Urothelium cell line (cell line): Measurements from ENCODE around the gene NGLY1.

Experiments
- DNase-seq: peaks from one replicate; pipeline ENCODE4 v3.0.0; 2011; ENCODE audit warnings: low spot score, mixed read lengths
- FAIRE-seq: peaks from 2 replicates; lab custom pipeline; 2011; peaks lifted over from hg19 to GRCh38; lab: Jason Lieb, UNC

NGLY1 gene

DNA sequence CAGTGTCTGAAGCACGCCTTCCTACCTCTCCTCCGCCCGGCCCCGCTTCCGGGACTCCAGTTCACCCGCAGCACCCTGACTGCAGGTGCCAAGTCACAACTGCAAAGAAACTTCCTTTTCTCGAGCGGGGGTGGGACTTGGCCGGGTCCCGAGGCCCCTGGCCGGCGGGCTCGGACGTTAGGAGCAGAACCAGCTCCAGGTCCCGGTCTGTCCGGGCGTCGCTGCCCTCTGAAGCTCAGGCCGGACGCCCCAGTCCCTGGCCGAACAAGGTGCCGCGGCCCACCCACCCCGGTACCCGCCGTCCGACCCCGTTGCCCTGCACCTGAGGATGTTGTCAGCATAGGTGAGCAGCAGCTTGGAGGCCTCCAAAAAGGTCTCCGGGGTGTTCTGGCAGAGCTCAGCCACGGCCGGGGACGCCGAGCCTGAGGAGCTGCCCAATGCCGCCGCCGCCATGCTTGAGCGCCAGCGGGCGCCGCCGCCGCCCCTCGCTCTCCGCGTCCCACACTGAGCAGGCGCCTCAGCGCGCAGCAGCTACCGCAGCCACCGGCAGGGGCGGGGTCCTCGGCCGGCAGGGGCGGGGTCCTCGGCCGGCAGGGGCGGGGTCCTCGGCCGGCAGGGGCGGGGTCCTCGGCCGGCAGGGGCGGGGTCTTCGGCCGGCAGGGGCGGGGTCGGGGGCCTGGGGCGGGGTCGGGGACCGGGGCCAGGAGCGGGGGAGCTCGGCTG, at the start of gene NGLY1:
TSS of gene NGLY1 (minus strand) at position 506 of the 723 bp plus-strand sequence. CDS start at position 453, 53 bp downstream.
- DNase-seq (peak; percentile 92), FAIRE-seq (peak; percentile 13)

- DNase-seq: peak; percentile 18
- no peak for FAIRE-seq
Observed at GRCh38 chr3:25831578-25831977, 48.3 kb upstream of the NGLY1 start.

- no peak for DNase-seq
- no peak for FAIRE-seq
Observed at GRCh38 chr3:25830373-25831280, 47.4 kb upstream of the NGLY1 start.

GRCh38 chr3:25826510-25826909, 43.3 kb upstream of the NGLY1 start:
- DNase-seq: no peak
- FAIRE-seq: no peak

DNA sequence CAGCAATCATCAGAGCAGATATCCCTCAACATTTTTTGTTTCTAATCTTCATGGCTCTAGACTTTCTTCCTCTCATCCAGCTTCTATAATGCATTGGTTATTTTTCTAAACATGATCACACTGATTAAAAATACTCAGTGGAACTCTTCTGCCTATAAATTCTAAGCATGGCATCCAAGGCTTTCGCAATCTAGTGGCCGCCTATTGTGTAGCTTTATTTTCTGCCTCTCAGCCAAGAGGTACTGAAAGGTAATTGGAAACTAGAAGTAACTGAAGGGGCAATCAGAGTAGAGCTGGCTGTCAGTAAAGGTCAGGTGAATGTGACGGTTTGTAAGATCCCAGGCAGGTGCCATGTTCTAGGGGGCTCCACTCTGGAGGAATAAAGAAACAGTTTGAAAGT, 40.1 kb upstream of the NGLY1 start:
- FAIRE-seq (no peak), DNase-seq (no peak)

DNA sequence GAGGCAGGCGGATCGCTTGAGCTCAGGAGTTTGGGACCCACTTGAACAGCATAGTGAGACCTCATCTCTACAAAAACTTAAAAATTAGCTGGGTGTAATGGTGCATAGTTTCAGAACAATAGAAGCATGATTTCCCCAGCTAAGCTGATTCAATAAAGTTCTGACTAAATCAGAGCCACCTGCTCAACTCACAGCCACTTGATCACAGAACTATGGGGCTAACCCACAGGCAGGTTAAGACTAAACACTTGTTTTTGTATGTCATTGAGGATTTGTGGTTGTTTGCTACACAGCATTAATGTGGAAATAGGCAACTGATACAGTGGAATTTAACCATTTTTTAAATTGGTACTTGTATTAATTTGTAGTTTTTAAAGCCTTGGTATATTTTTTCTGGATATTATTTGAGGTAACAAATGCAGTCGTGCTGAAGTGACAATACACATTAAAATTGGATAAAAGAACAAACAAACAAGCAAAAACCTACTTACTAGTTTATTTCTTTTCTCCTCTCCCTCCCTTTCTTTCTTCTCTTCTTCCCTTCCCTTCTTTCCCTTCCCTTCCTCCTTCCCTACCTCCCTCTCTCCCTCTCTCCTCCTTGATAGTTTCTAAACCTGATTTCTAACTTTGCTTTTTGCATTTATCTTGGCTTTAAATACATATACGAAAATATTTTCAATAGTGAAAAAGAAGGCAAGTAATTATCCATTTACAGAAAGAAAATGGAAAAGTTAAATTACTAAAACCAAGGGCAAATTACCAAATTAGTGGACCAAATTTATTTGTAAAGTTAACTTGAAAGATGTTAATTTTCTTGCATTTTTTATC, 38.7 kb upstream of the NGLY1 start:
- FAIRE-seq (no peak), DNase-seq (no peak)

DNA sequence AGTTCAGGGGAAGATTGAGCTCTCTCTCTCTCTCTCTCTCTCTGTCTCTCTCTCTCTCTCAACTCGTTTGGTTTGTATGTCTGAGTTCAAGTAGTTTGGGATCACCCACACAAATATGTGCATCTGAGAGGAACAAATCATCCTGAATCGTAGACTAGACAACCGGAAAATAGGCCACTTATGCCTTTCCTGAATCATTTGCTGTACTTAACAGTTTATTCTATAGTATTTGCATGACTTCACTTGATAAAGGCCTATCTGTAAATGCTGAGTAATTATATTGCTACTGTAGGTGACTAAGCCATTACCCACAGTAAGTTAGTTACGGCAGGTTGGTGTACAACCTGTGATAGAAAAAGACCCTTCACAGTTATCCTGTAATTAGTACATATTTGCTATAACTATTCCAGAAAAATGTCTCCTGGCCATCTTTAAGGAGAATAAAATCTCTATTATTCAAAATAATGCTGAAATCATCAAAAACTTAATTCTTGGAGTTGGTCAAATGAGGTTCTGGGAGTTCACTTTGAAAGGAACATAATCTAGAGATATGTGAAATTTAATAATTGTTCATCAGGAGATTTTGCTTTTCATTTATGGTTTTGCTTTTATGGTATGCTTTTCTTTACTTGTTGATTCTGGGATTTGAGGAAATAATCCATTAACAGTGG, 37.7 kb upstream of the NGLY1 start:
- no peak for FAIRE-seq

DNA sequence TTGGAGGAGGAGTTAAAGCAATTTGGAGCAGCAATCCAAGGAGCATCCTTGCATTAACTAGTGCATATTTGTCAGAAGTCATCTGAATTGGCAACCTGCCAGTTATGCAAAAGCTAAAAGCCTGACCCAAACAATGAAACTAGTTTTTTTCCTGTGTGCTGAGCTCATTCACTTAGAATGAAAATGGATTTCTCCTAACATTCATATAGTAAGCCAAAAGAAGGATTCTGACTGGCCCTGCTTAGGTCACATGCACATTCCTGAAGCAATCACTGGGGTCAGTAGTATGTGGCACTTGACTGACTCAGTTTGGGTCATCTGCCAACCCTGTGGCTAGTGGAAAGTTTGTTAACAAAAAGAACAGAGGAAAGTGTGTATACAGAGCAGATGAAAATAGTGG, 37.1 kb upstream of the NGLY1 start:
- DNase-seq: peak; percentile 51
- peak; percentile 48 for FAIRE-seq

More for the DNA sequence above, 37.7 kb upstream of the NGLY1 start:
- DNase-seq: no peak

DNA sequence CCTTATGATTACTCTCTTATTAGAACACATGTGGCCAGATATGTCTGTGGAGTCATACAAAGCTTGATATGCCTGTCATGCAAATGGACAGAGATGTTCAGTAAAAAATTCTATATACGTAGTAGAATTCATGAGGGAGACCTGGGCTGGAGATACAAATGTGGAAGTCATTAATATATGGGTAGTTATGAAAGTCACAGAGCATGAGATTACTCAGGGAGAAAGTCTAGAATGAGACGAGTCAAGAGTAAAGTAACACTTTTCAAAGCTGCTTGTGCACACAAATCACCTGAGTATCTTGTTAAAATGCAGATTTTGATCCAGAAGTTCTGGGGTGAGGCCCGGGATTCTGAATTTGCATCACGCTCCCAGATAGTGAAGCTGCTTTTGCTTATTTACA, 35.1 kb upstream of the NGLY1 start:
- no peak for FAIRE-seq
- no peak for DNase-seq

DNA sequence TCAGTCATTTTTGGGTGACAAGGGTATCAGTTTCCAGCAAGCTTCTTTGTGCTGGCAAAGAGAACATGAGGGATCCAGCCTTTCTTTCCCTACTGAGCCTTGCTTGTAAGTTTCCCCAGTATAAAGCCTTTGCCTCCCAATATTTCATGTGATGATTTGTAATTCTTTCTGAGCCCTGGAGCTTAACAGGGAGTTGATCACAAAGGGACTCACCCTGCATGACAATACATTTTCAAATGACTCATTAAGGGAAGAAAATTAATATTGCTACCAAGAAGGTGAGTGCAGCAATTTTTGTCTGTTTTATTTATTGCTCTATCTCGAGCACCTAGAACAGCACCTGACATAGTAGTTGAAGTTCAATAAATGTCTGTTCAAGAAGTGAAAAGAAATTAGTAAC, 34.4 kb upstream of the NGLY1 start:
- no peak for FAIRE-seq
- no peak for DNase-seq

DNA sequence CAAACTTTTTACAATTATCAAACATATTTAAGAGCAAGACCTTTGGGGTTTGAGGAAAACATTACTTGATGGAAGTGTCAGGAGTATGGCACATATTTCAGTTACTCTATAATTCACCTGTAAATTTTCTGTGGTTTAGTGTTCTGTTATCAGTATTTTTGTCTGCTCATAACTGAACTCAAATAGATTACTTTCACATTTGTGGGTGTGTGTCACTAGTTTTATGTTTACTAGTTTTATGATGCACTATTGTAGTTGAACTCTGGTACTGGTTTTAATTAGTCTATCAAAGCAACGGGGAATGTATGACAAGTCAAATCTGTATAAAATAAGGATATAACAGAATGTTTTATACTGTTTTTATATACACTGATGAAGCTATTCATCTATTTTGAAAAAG, 33.9 kb upstream of the NGLY1 start:
- no peak for FAIRE-seq
- no peak for DNase-seq

- no peak for DNase-seq
- no peak for FAIRE-seq
Observed at GRCh38 chr3:25812644-25813043, 29.4 kb upstream of the NGLY1 start.

DNA sequence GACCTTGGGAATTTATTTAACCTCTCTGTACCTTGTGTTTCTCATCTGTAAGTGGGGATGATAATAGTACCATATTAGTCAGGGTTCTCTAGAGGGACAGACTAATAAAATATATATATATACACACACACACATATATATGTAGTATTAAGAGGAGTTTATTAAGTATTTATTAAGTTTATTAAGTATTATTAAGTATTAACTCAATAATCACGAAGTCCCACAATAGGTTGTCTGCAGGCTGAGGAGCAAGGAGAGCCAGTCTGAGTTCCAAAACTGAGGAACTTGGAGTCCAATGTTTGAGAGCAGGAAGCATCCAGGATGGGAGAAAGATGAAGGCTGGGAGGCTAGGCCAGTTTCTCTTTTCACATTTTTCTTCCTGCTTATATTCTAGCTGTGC, 21.4 kb upstream of the NGLY1 start:
- no peak for DNase-seq
- no peak for FAIRE-seq

DNA sequence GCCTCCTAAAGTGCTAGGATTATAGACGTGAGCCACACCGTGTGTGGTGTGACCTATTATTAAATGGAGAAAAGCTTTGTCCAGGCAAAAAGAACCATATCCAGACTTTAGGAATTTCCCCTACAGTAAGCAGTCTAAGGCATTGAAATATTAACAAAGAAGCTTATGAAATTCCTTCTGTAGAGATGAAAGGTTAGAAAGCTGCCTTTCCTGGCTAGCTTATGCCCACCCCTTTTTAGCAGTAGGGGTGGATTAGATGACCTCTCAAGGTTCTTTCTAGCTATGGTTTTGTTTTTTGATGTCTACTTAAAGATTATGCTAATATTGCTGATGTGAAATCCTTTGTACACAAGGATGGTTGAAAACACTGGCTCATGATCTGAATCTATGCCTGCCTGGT, 20.6 kb upstream of the NGLY1 start:
- DNase-seq: no peak
- FAIRE-seq: no peak

GRCh38 chr3:25801786-25802185, 18.5 kb upstream of the NGLY1 start:
- FAIRE-seq: no peak
- no peak for DNase-seq

- peak; percentile 92 for FAIRE-seq
- DNase-seq: peak; percentile 90
Observed at GRCh38 chr3:25789596-25790556, 6.6 kb upstream of the NGLY1 start, which contains the start of gene OXSM. TSS of gene OXSM (plus strand) at chr3:25790090. CDS start at chr3:25791021, 931 bp downstream.

DNA sequence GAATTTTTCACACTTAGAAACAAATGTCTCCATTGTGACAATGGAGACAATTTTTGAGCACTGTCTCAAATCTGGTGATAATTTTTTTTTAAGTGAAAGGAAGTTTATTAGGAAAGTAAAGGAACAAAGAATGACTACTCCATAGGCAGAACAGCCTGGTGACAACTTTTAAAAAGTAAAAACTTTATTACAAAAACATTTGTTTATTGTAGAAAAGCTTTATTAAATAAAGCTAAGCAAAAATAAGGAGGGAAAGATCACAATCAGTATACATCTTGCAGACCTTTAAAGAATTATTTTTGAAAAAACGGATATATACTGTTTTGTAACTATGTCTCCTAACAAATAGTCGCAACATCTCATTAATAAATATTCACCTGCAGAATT, 6.0 kb upstream of the NGLY1 start:
- no peak for FAIRE-seq

DNA sequence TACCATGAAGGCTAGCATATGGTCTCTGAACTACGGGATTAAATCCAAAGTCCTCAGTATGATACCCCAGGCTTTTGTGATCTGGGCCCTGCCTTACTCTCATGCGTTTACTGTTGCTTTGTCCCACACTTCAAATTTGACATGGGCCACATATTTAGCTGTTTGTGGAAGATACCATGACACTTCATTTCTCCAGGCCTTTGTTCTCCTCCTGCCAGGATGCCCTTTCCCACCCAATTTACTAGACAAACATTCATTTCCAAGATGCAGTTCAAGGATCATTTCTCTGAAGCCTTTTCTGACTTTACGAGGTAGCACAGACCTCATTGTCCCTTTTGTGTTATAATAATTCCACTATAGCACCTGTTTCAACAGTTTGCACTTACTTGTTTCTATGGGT, 4.4 kb upstream of the NGLY1 start:
- DNase-seq: no peak
- FAIRE-seq: no peak

More for the DNA sequence above, 6.0 kb upstream of the NGLY1 start:
- DNase-seq: no peak

GRCh38 chr3:25785826-25786225, 2.6 kb upstream of the NGLY1 start:
- DNase-seq: no peak
- no peak for FAIRE-seq
